Fibroblast of mammary gland (primary cell): ENCODE results near the gene FAM209B.
A peak's percentile ranks its signal among the peaks of the same experiment; 100 is the strongest.
"Not testable (repeated sequence)": the region's sequence is repeated elsewhere in the genome, so short reads cannot be mapped to it uniquely, and the experiment has no call there.

Source experiments
- DNase-seq: peaks from one replicate; pipeline ENCODE4 v3.0.0-alpha.2; 2010; ENCODE audit warnings: low read depth
- H3K4me3 ChIP-seq: 2 replicates; pipeline ENCODE4 v1.5.1; 2011; ENCODE audit warnings: low read depth, mild to moderate bottlenecking, low read length, moderate library complexity; ENCODE audit not compliant: control insufficient read depth
- TF ChIP-seq, protein P1 (sequence below): conservative IDR thresholded peaks from 2 replicates; pipeline ENCODE4 v1.5.1; 2011; ENCODE audit warnings: low read depth, low read length, inconsistent platforms; ENCODE audit not compliant: control insufficient read depth, insufficient read depth

Gene FAM209B

GRCh38 chr20:56540415-56540814 lies 7.4 kb downstream of the FAM209B start:
- H3K4me3 ChIP-seq: no peak overlapping the region
- DNase-seq: peak; percentile 13
- TF ChIP-seq, protein P1, sequence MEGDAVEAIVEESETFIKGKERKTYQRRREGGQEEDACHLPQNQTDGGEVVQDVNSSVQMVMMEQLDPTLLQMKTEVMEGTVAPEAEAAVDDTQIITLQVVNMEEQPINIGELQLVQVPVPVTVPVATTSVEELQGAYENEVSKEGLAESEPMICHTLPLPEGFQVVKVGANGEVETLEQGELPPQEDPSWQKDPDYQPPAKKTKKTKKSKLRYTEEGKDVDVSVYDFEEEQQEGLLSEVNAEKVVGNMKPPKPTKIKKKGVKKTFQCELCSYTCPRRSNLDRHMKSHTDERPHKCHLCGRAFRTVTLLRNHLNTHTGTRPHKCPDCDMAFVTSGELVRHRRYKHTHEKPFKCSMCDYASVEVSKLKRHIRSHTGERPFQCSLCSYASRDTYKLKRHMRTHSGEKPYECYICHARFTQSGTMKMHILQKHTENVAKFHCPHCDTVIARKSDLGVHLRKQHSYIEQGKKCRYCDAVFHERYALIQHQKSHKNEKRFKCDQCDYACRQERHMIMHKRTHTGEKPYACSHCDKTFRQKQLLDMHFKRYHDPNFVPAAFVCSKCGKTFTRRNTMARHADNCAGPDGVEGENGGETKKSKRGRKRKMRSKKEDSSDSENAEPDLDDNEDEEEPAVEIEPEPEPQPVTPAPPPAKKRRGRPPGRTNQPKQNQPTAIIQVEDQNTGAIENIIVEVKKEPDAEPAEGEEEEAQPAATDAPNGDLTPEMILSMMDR: no peak

DNA sequence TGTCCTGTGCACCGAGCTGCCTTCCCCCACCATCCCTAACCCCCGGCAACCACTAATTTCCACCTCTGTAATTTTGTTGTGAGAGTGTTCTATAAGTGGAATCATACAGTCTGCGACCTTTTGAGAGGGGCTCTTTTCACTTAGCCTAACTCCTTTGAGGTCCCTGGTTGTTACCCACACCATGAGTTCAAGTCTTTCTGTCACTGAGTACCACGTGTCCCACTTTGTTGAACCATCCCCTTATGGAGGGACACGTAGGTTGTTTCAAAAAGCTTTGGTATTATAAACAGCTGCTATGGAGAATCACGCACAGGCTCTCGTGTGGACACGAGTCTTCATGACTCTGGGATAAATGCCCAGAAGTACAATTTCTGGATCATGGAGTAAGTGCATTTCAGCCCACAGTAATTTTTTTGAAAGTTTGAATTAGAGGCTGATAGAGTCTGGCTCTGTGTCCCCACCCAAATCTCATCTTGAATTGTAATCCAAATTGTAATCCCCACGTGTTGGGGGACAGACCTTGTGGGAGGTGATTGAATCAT lies 9.5 kb downstream of the FAM209B start:
- H3K4me3 ChIP-seq: no peak overlapping the region
- no peak for DNase-seq
- TF ChIP-seq, protein P1: no peak

DNA sequence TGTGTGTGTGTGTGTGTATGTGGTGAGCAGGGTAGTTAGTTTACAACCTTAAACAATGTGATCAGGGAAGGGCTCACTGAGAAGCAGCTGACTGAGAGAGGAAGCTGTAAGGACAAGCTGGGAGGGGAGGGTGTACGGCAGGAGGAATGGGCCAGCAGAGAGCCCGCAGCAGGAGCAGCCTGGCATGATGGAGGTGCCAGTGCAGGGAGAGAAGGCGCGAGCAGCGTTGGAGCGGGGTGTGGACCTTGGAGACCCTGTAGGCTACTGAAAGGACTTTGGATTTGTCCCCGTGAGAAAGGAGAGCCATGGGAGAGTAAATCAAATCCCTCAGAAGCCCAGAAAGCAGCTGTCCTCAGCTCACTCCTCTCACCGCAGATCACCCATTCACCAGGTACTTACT lies 18.5 kb downstream of the FAM209B start:
- TF ChIP-seq, protein P1: no peak
- H3K4me3 ChIP-seq: no peak overlapping the region
- no peak for DNase-seq

- no peak for DNase-seq
- TF ChIP-seq, protein P1: no peak
- H3K4me3 ChIP-seq: no peak overlapping the region
Measured at GRCh38 chr20:56552911-56553629, 20.0 kb downstream of the FAM209B start.

DNA sequence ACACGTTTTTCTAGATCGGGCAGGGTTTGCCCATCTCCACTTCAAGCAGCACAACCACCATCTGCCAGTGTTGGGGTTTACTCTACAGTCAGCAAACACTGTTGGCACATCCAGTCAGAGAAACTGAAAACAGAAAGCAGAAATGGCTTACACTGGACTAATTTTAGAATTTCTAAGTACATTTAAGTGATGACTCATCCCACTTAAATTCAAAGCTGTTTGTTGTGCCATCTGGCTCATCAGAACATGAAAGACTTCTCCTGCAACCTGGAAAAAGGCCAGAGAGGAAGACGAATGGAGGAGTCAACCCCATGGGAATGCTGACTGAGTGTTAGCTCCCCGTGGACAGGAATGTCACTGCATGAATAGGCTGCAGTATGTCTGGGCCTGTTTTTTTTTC lies 21.8 kb downstream of the FAM209B start:
- H3K4me3 ChIP-seq: no peak overlapping the region
- peak; percentile 98 for DNase-seq

GRCh38 chr20:56558968-56559367 lies 25.9 kb downstream of the FAM209B start:
- no peak for DNase-seq
- H3K4me3 ChIP-seq: no peak overlapping the region
- TF ChIP-seq, protein P1: no peak

More for the DNA sequence above, 21.8 kb downstream of the FAM209B start:
- TF ChIP-seq, protein P1: peak; percentile 25

DNA sequence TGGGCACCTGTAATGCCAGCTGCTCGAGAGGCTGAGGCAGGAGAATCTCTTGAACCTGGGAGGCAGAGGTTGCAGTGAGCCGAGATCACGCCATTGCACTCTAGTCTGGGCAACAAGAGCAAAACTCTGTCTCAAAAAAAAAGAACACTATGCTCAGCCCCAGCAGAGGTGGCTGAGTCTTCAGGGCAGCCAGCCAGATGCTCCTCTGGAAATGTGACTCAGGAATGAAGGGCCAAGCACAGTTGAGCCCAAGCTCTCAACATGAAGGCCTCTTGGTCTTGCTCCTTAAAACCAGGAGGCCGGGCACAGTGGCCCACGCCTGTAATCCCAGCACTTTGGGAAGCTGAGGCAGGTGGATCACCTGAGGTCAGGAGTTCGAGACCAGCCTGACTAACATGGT lies 31.5 kb downstream of the FAM209B start:
- peak; percentile 23 for DNase-seq
- H3K4me3 ChIP-seq: not testable (repeated sequence)
